ENCODE results near the gene GPC3. TPM values are rescaled to one million over a fixed set of nuclear protein-coding genes. Genes with fewer than 3 reads are reported as not detected.
A peak's percentile ranks its signal among the peaks of the same experiment; 100 is the strongest.

The GPC3 gene
- polyA plus RNA-seq, 2 of the 4 experiments (the other 2 are of a cell fraction): not detected

DNA sequence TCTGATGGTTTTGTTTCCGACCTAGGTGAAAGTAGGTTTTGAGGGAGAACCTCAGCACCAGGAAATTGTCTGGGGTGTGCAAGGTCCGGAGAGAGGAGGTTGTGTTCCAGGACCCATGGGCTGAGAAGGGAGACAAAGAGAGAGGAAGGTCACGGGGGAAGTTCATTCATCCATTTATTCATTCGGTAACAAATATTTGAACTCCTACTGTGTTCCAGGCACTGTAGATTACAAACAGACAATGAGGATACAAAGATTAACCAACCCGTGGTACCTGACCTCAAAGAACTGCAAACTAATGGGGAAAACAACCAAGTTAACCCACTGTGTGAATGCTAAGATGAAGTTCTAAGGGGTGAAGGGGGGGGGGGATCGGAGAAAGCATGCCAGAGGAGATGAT lies 1.8 kb upstream of the GPC3 start:
- CTCF ChIA-PET: no interaction called here
- FAIRE-seq: no peak
- POLR2A ChIA-PET: no interaction called here

DNA sequence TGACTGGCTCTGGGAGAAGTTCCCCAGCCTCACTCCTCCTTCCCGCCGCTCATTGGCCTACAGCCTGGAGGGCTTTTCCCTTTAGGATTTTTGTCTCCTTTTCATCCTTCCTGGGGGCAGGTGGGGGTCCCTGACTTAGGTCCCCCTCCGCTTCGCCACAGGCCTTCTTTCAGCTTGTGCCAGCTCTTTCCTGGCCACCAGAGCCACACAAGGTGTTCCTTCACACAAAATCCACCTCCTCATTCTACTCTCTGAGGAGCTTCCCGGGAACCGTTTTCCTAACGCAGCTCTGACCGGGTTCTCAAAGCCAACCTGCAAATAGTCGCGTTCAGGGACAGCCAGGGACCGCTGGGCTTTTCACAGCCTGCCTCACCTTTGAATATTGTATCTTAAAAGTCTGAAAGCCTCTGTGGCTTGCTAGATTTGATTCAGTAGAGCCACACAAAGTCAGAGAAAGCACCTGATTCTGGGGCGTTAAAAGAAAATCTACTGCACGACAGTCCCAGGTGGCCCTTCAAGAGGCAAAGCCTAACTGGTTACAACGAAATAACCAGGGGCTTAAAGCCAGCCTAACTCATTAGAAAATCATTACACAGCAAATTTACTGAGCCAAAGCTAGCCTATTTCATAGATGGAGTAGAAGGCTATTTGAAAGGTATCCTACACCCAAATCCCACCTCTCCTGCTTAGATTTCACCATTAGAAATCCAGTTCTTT lies 731 bp upstream of the GPC3 start:
- WGBS (ENCODE audit: missing lambda C conversion rate): 19% methylated on average over 12 of the region's 14 CpGs
- ATAC-seq: peak in 1 of 2 experiments; percentile 31; a peak in 3 of 6 replicates
- no peak for FAIRE-seq

More for the DNA sequence above, 1.8 kb upstream of the GPC3 start:
- Histone ChIP-seq H3K4me1 (no peaks in the 10 kb centered on the region), H3K27ac (no peak overlapping the region), H3K4me3 (no peak overlapping the region), H3K9me3 (no peaks in the 10 kb centered on the region), H3K4me2 (no peak overlapping the region)
- 49% methylated on average over 6 of the region's 6 CpGs for WGBS (ENCODE audit: missing lambda C conversion rate)
- TF ChIP-seq ZC3H11A (IDR thresholded peaks at IDR 0.05) (no peak), ZSCAN20 (CRISPR knock-in tag; IDR thresholded peaks at IDR 0.05) (no peak), HOXA7 (CRISPR knock-in tag; IDR thresholded peaks at IDR 0.05) (no peak), JUNB (IDR thresholded peaks at IDR 0.05) (no peak), KDM1A (IDR thresholded peaks at IDR 0.05; ENCODE audit: low read depth) (no peak), FOSB (CRISPR knock-in tag; IDR thresholded peaks at IDR 0.05) (no peak)
- TF ChIP-seq, protein P1, sequence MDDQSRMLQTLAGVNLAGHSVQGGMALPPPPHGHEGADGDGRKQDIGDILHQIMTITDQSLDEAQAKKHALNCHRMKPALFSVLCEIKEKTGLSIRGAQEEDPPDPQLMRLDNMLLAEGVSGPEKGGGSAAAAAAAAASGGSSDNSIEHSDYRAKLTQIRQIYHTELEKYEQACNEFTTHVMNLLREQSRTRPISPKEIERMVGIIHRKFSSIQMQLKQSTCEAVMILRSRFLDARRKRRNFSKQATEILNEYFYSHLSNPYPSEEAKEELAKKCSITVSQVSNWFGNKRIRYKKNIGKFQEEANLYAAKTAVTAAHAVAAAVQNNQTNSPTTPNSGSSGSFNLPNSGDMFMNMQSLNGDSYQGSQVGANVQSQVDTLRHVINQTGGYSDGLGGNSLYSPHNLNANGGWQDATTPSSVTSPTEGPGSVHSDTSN (IDR thresholded peaks at IDR 0.05): no peak
- TF ChIP-seq, protein P2, sequence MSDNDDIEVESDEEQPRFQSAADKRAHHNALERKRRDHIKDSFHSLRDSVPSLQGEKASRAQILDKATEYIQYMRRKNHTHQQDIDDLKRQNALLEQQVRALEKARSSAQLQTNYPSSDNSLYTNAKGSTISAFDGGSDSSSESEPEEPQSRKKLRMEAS (IDR thresholded peaks at IDR 0.05): no peak
- TF ChIP-seq, protein P3, sequence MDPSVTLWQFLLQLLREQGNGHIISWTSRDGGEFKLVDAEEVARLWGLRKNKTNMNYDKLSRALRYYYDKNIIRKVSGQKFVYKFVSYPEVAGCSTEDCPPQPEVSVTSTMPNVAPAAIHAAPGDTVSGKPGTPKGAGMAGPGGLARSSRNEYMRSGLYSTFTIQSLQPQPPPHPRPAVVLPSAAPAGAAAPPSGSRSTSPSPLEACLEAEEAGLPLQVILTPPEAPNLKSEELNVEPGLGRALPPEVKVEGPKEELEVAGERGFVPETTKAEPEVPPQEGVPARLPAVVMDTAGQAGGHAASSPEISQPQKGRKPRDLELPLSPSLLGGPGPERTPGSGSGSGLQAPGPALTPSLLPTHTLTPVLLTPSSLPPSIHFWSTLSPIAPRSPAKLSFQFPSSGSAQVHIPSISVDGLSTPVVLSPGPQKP (IDR thresholded peaks at IDR 0.05; ENCODE audit: low read depth, low read length): no peak
- TF ChIP-seq, protein P4, sequence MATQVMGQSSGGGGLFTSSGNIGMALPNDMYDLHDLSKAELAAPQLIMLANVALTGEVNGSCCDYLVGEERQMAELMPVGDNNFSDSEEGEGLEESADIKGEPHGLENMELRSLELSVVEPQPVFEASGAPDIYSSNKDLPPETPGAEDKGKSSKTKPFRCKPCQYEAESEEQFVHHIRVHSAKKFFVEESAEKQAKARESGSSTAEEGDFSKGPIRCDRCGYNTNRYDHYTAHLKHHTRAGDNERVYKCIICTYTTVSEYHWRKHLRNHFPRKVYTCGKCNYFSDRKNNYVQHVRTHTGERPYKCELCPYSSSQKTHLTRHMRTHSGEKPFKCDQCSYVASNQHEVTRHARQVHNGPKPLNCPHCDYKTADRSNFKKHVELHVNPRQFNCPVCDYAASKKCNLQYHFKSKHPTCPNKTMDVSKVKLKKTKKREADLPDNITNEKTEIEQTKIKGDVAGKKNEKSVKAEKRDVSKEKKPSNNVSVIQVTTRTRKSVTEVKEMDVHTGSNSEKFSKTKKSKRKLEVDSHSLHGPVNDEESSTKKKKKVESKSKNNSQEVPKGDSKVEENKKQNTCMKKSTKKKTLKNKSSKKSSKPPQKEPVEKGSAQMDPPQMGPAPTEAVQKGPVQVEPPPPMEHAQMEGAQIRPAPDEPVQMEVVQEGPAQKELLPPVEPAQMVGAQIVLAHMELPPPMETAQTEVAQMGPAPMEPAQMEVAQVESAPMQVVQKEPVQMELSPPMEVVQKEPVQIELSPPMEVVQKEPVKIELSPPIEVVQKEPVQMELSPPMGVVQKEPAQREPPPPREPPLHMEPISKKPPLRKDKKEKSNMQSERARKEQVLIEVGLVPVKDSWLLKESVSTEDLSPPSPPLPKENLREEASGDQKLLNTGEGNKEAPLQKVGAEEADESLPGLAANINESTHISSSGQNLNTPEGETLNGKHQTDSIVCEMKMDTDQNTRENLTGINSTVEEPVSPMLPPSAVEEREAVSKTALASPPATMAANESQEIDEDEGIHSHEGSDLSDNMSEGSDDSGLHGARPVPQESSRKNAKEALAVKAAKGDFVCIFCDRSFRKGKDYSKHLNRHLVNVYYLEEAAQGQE (IDR thresholded peaks at IDR 0.05): no peak
- DNase-seq (ENCODE audit: low read depth in 1 of 2, low spot score in 1 of 2) (no peak), ATAC-seq (no peak)

DNA sequence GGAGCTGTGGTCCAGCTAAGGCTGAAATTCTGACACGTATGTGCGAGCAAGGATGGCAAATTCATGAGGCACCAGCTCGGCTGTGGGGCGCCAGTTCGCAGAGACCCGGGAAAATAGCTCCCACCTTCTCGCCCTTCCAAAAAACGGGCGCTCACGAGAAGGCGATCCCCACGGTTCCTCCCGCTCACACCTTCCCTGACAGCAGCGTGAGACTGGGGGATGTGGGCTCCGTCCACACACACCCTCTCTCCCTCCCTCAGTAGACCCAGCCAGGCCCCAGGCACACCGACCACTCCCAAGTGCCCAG lies 584 bp downstream of the GPC3 start:
- no peaks in the 10 kb centered on the region for H3K9me3 ChIP-seq
- H3K4me2 ChIP-seq: no peak overlapping the region
- ATAC-seq: no peak
- H3K27ac ChIP-seq: no peak overlapping the region
- CTCF ChIA-PET: interaction anchor here (0.6 kb wide), 1 partner anchor 165 kb away, joined by 3 read pairs; no protein-coding TSS in a partner anchor
- no peak for TF ChIP-seq ZNF302 (CRISPR knock-in tag; IDR thresholded peaks at IDR 0.05)
- no peak for TF ChIP-seq CBX2 (IDR thresholded peaks at IDR 0.05; ENCODE audit: borderline replicate concordance, low read depth)
- TF ChIP-seq POLR2A (IDR thresholded peaks at IDR 0.05; ENCODE audit: low read length): no peak
- no peak for TF ChIP-seq ZFP36 (IDR thresholded peaks at IDR 0.05; ENCODE audit: borderline replicate concordance, partially characterized antibody)
- TF ChIP-seq, protein P5, sequence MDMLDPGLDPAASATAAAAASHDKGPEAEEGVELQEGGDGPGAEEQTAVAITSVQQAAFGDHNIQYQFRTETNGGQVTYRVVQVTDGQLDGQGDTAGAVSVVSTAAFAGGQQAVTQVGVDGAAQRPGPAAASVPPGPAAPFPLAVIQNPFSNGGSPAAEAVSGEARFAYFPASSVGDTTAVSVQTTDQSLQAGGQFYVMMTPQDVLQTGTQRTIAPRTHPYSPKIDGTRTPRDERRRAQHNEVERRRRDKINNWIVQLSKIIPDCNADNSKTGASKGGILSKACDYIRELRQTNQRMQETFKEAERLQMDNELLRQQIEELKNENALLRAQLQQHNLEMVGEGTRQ (IDR thresholded peaks at IDR 0.05): no peak
- TF ChIP-seq CHD2 (IDR thresholded peaks at IDR 0.05; ENCODE audit: low read length, partially characterized antibody): no peak
- TF ChIP-seq, protein P6, sequence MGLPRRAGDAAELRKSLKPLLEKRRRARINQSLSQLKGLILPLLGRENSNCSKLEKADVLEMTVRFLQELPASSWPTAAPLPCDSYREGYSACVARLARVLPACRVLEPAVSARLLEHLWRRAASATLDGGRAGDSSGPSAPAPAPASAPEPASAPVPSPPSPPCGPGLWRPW (IDR thresholded peaks at IDR 0.05): no peak
- TF ChIP-seq JUN (IDR thresholded peaks at IDR 0.05): no peak
- TF ChIP-seq TFCP2L1 (CRISPR knock-in tag; IDR thresholded peaks at IDR 0.05): no peak
- no peak for TF ChIP-seq HDAC2 (IDR thresholded peaks at IDR 0.05)
- TF ChIP-seq, protein P7, sequence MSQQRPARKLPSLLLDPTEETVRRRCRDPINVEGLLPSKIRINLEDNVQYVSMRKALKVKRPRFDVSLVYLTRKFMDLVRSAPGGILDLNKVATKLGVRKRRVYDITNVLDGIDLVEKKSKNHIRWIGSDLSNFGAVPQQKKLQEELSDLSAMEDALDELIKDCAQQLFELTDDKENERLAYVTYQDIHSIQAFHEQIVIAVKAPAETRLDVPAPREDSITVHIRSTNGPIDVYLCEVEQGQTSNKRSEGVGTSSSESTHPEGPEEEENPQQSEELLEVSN (IDR thresholded peaks at IDR 0.05; ENCODE audit: borderline replicate concordance, low read depth): no peak
- no peak for TF ChIP-seq BHLHE40 (IDR thresholded peaks at IDR 0.05; ENCODE audit: low read depth, low read length)
- TF ChIP-seq EP300 (IDR thresholded peaks at IDR 0.05): no peak
- POLR2A ChIA-PET: no interaction called here
- no peaks in the 10 kb centered on the region for H3K4me1 ChIP-seq
- no peak for FAIRE-seq
- whole genome bisulfite sequencing (ENCODE audit: missing lambda C conversion rate): 52% methylated on average over 5 of the region's 16 CpGs
- no peak for DNase-seq (ENCODE audit: low read depth in 1 of 2, low spot score in 1 of 2)
- no peak overlapping the region for H3K4me3 ChIP-seq

More for the DNA sequence above, 731 bp upstream of the GPC3 start:
- TF ChIP-seq CBX8 (IDR thresholded peaks at IDR 0.05) (peak; percentile 91), RNF2 (IDR thresholded peaks at IDR 0.05; ENCODE audit: borderline replicate concordance, low read depth) (peak; percentile 96), EHF (CRISPR knock-in tag; IDR thresholded peaks at IDR 0.05) (no peak), MAFK (IDR thresholded peaks at IDR 0.05; ENCODE audit: partially characterized antibody) (peak; percentile 46)
- Histone ChIP-seq H3K4me2 (peak overlapping the region; percentile 76), H3K27ac (no peak overlapping the region), H3K4me1 (no peaks in the 10 kb centered on the region), H3K9me3 (no peaks in the 10 kb centered on the region), H3K4me3 (peak overlapping the region; percentile 43)
- CTCF ChIA-PET: no interaction called here
- POLR2A ChIA-PET: no interaction called here
- no peak for DNase-seq (ENCODE audit: low read depth in 1 of 2, low spot score in 1 of 2)
